GM10248 (cell line): ENCODE measurements around the gene NADSYN1.

Experiments
- CTCF ChIA-PET: fragments of 300-600 bp; sonication (Branson Sonifier 250); formaldehyde crosslinking; extraction: SDS; loops from one replicate; lab custom pipeline; 2021; ENCODE audit warnings: antibody characterized with exemption; lab: Yijun Ruan, JAX
- POLR2A ChIA-PET: fragments of 350-650 bp; sonication (Branson Sonifier 250); formaldehyde crosslinking; extraction: SDS; loops from one replicate; lab custom pipeline; 2020; ENCODE audit warnings: antibody characterized with exemption; lab: Yijun Ruan, JAX
- DNase-seq: peaks from one replicate; pipeline ENCODE4 v3.0.0; 2012; ENCODE audit errors: extremely low spot score
- CTCF ChIP-seq: IDR thresholded peaks from 2 replicates; pipeline ENCODE4 v1.5.1; 2012; ENCODE audit warnings: mild to moderate bottlenecking, low read depth; ENCODE audit errors: extremely low read depth, missing control alignments, control extremely low read depth

Gene NADSYN1

GRCh38 chr11:71448257-71449171 is 4.5 kb upstream of the NADSYN1 start, which contains the start of gene DHCR7:
Gene DHCR7, minus strand, starts transcription at chr11:71448393. Its CDS starts 3,441 bp downstream, at chr11:71444952.
- POLR2A ChIA-PET: interaction anchor here (0.8 kb wide), 1 partner anchor 1183 kb away, joined by 3 read pairs; no protein-coding TSS in a partner anchor
- TF ChIP-seq CTCF: no peak
- CTCF ChIA-PET: interaction anchor here (1.5 to 2.7 kb wide), 3 partner anchors 10 to 23 kb away, joined by 4 to 9 read pairs (median 5); no protein-coding TSS in a partner anchor
- peak; percentile 98 for DNase-seq

GRCh38 chr11:71449596-71449995 is 3.4 kb upstream of the NADSYN1 start:
- ChIA-PET CTCF (interaction anchor here (1.0 to 1.5 kb wide), 2 partner anchors 9 to 114 kb away, joined by 3 to 5 read pairs; no protein-coding TSS in a partner anchor), POLR2A (no interaction called here)
- TF ChIP-seq CTCF: no peak
- no peak for DNase-seq

- CTCF ChIA-PET: interaction anchor here (1.0 kb wide), 1 partner anchor 113 kb away, joined by 3 read pairs; no protein-coding TSS in a partner anchor
- no peak for DNase-seq
- no peak for TF ChIP-seq CTCF
- POLR2A ChIA-PET: no interaction called here
Measured at GRCh38 chr11:71450507-71450906, 2.5 kb upstream of the NADSYN1 start.

- TF ChIP-seq CTCF: no peak
- DNase-seq: no peak
- CTCF ChIA-PET: no interaction called here
- POLR2A ChIA-PET: no interaction called here
Measured at GRCh38 chr11:71450939-71451338, 2.1 kb upstream of the NADSYN1 start.

GRCh38 chr11:71451596-71452198 is 1.3 kb upstream of the NADSYN1 start:
- ChIA-PET POLR2A (no interaction called here), CTCF (interaction anchor here (1.4 kb wide), 1 partner anchor 128 kb away, joined by 3 read pairs; no protein-coding TSS in a partner anchor)
- DNase-seq: no peak
- TF ChIP-seq CTCF: no peak
